Adrenal gland (tissue), 12 donors: ENCODE measurements around the gene DDX41. TPM values are rescaled to one million over a fixed set of nuclear protein-coding genes. Genes with fewer than 3 reads are reported as not detected.
A peak's percentile ranks its signal among the peaks of the same experiment; 100 is the strongest.

Experiments
- DNase-seq, 7 donors: peaks; one replicate each; pipeline ENCODE4 v3.0.0-alpha.2; 2019 to 2020
- H3K27ac ChIP-seq, 5 donors: fragments of 200-600 bp; sonication (generic) in 4 of 5; 1 replicate in 3 of 5; 2 replicates in 2 of 5; pipeline versions ENCODE4 v1.5.1 to v1.8.0; 2016 to 2020; ENCODE audit warnings: mild to moderate bottlenecking in 1 of 5
- H3K27me3 ChIP-seq: fragments of 200-600 bp; 2 replicates; pipeline ENCODE4 v1.8.0; 2021
- H3K36me3 ChIP-seq, 2 donors: fragments of 200-600 bp; replicated peaks in 1 of 2; 1 replicate in 1 of 2; 2 replicates in 1 of 2; pipeline versions ENCODE4 v1.5.1 to v1.8.0; 2018 to 2022
- H3K4me1 ChIP-seq, 2 donors: fragments of 200-600 bp; replicated peaks in 1 of 2; 1 replicate in 1 of 2; 2 replicates in 1 of 2; pipeline versions ENCODE4 v1.5.1 to v1.8.0; 2018 to 2021
- H3K4me3 ChIP-seq, 4 donors: fragments of 200-600 bp; sonication (generic) in 3 of 4; one replicate each; pipeline ENCODE4 v1.5.1; 2016 to 2018
- H3K9me3 ChIP-seq, 3 donors: fragments of 200-600 bp; sonication (generic) in 1 of 3; replicated peaks in 1 of 3; 1 replicate in 2 of 3; 2 replicates in 1 of 3; pipeline versions ENCODE4 v1.5.1 to v1.8.0; 2016 to 2021
- POLR2A ChIP-seq, 2 donors: fragments of 450-650 bp; IDR thresholded peaks; one replicate each; pipeline ENCODE4 v1.6.1; 2017; ENCODE audit warnings: antibody characterized with exemption in 2 of 2, mild to moderate bottlenecking in 2 of 2, moderate library complexity in 1 of 2
- WGBS, 4 donors: extraction: QIAGEN DNeasy Blood & Tissue Kit in 2 of 4; methylation state at CpG; one replicate each; pipeline versions ENCODE4 v1.1.5 to v1.1.7; 2013 to 2017; 5-methylcytosine and 5-hydroxymethylcytosine counted together
- intact Hi-C, 2 donors: fragments of 100-400 bp; cut with DNase I; formaldehyde crosslinking; loops; one replicate each; pipeline versions ENCODE4 v1.14.1 to v1.15.0; 2022 to 2023
- polyA plus RNA-seq, 3 donors: library from polyadenylated mRNA; stranded (reverse); fragments of 200-250 nt in 2 of 3; fragments of 350-450 nt in 1 of 3; fragmentation: Illumina TruSeq in 1 of 3; extraction: RNeasy Lipid Tissue Mini Kit (QIAGEN cat#74804) in 1 of 3; gene quantifications; one replicate each; pipeline ENCODE4 v1.2.3, GENCODE V29; 2013 to 2014
- total RNA-seq, 9 donors: library from RNA; depleted of rRNA in 4 of 9; stranded (reverse); fragments of >200 nt in 4 of 9; fragments of 120-200 nt in 1 of 9; fragmentation: NEBNext Ultra II Directional in 1 of 9; extraction: Animal tissue kit (Norgen Biotek cat#: 25700) in 1 of 9; gene quantifications; one replicate each; pipeline versions ENCODE4 v1.1.0 to v1.2.4, GENCODE V29; 2013 to 2023
- TF ChIP-seq, protein P1 (sequence below), 6 experiments: fragments of 450-650 bp in 4 of 6; fragments of 200-600 bp in 2 of 6; sonication (generic) in 1 of 6; IDR thresholded peaks; 1 replicate in 5 of 6; 2 replicates in 1 of 6; pipeline versions ENCODE4 v1.5.1 to v1.8.0; 2016 to 2021; ENCODE audit warnings: antibody characterized with exemption in 6 of 6, mild to moderate bottlenecking in 2 of 6, moderate library complexity in 1 of 6
- donor health status: healthy with polysubstance abuse.
- donor health status: Bipolar disorder and iron deficiency.
- donor health status: DM: yes; HTN: yes; CAD: no.
- donor health status: DM: no; HTN: no; CAD: no.
- donor health status: DM: no; HTN: no; CAD: no.
- donor health status: DM: yes; HTN: yes; CAD: no.

Gene DDX41
- total and polyA plus RNA-seq, 12 donors, result 47.0 to 180 (median 116) TPM

GRCh38 chr5:177557041-177557647 is 40.4 kb upstream of the DDX41 start:
- no peak for DNase-seq
- no peak for TF ChIP-seq POLR2A (IDR thresholded peaks at IDR 0.05)
- TF ChIP-seq, protein P1, sequence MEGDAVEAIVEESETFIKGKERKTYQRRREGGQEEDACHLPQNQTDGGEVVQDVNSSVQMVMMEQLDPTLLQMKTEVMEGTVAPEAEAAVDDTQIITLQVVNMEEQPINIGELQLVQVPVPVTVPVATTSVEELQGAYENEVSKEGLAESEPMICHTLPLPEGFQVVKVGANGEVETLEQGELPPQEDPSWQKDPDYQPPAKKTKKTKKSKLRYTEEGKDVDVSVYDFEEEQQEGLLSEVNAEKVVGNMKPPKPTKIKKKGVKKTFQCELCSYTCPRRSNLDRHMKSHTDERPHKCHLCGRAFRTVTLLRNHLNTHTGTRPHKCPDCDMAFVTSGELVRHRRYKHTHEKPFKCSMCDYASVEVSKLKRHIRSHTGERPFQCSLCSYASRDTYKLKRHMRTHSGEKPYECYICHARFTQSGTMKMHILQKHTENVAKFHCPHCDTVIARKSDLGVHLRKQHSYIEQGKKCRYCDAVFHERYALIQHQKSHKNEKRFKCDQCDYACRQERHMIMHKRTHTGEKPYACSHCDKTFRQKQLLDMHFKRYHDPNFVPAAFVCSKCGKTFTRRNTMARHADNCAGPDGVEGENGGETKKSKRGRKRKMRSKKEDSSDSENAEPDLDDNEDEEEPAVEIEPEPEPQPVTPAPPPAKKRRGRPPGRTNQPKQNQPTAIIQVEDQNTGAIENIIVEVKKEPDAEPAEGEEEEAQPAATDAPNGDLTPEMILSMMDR (IDR thresholded peaks at IDR 0.05), result no peak
- intact Hi-C loops, result no loop called here
- 62 to 64% (median 62%) methylated on average over 4 of the region's 4 CpGs for WGBS, 4 donors
- H3K4me3 ChIP-seq, result no peak overlapping the region
- no peaks in the 10 kb centered on the region for H3K36me3 ChIP-seq
- H3K27ac ChIP-seq, result no peak overlapping the region
- H3K4me1 ChIP-seq, result peaks cover 15 to 19% of the 10 kb centered on the region in 2 donors
- H3K9me3 ChIP-seq, result no peaks in the 10 kb centered on the region
- no peaks in the 10 kb centered on the region for H3K27me3 ChIP-seq

GRCh38 chr5:177555665-177556064 is 38.9 kb upstream of the DDX41 start:
- peaks cover 15 to 21% of the 10 kb centered on the region in 2 donors for H3K4me1 ChIP-seq
- peaks cover 0 to 3% of the 10 kb centered on the region in 2 donors for H3K36me3 ChIP-seq
- DNase-seq, result no peak
- no peaks in the 10 kb centered on the region for H3K9me3 ChIP-seq
- intact Hi-C loops, result no loop called here
- TF ChIP-seq POLR2A (IDR thresholded peaks at IDR 0.05), result no peak
- TF ChIP-seq, protein P1 (IDR thresholded peaks at IDR 0.05), result no peak
- no peak overlapping the region for H3K4me3 ChIP-seq
- 88 to 96% (median 91%) methylated on average over 5 of the region's 5 CpGs for WGBS, 4 donors
- no peaks in the 10 kb centered on the region for H3K27me3 ChIP-seq
- no peak overlapping the region for H3K27ac ChIP-seq

- H3K9me3 ChIP-seq, result no peaks in the 10 kb centered on the region
- TF ChIP-seq, protein P1 (IDR thresholded peaks at IDR 0.05), result no peak
- no peak for TF ChIP-seq POLR2A (IDR thresholded peaks at IDR 0.05)
These were observed 38.5 kb upstream of the DDX41 start for GRCh38 chr5:177555228-177555627.

GRCh38 chr5:177554474-177555111 is 37.8 kb upstream of the DDX41 start, which contains the start of gene FAM193B:
FAM193B (minus strand) TSS chr5:177554563; CDS start chr5:177554458, 105 bp downstream.
- Histone ChIP-seq H3K36me3 (peaks cover 0 to 3% of the 10 kb centered on the region in 2 donors), H3K9me3 (no peaks in the 10 kb centered on the region), H3K4me1 (peaks cover 15 to 21% of the 10 kb centered on the region in 2 donors), H3K27ac (peak within 1 kb of the TSS in 4 of 5 donors; percentile 28 to 92 (median 75)), H3K4me3 (peak within 1 kb of the TSS; percentile 50 to 98 (median 92)), H3K27me3 (no peaks in the 10 kb centered on the region)
- DNase-seq, result peak; percentile 92 to 97 (median 95)
- intact Hi-C loops, result no loop called here
- WGBS, 4 donors, result 9 to 30% (median 16%) methylated on average over 16 to 49 of the region's 49 CpGs
- peak in 1 of 2 donors; percentile 19 for TF ChIP-seq POLR2A (IDR thresholded peaks at IDR 0.05)
- TF ChIP-seq, protein P1 (IDR thresholded peaks at IDR 0.05), result peak in 3 of 6 experiments; percentile 29 to 43 (median 42)

More at GRCh38 chr5:177555228-177555627, 38.5 kb upstream of the DDX41 start:
- Histone ChIP-seq H3K27me3 (no peaks in the 10 kb centered on the region), H3K4me1 (peaks cover 15 to 21% of the 10 kb centered on the region in 2 donors), H3K36me3 (peaks cover 0 to 3% of the 10 kb centered on the region in 2 donors), H3K27ac (no peak overlapping the region), H3K4me3 (peak overlapping the region in 1 of 4 donors; percentile 91)
- DNase-seq, result no peak
- 84 to 93% (median 86%) methylated on average over 2 of the region's 2 CpGs for WGBS, 4 donors
- intact Hi-C loops, result no loop called here
